CD4-positive, alpha-beta T cell treated with Interleukin-17A for 4 hours (primary cell): Measurements from ENCODE around the gene P2RY8.
"Not testable (repeated sequence)": the region's sequence is repeated elsewhere in the genome, so short reads cannot be mapped to it uniquely, and the experiment has no call there.

Experiments used
- DNase-seq: peaks from one replicate; pipeline ENCODE4 v3.0.0-alpha.2; 2020; ENCODE audit warnings: mixed read lengths

Gene P2RY8

DNA sequence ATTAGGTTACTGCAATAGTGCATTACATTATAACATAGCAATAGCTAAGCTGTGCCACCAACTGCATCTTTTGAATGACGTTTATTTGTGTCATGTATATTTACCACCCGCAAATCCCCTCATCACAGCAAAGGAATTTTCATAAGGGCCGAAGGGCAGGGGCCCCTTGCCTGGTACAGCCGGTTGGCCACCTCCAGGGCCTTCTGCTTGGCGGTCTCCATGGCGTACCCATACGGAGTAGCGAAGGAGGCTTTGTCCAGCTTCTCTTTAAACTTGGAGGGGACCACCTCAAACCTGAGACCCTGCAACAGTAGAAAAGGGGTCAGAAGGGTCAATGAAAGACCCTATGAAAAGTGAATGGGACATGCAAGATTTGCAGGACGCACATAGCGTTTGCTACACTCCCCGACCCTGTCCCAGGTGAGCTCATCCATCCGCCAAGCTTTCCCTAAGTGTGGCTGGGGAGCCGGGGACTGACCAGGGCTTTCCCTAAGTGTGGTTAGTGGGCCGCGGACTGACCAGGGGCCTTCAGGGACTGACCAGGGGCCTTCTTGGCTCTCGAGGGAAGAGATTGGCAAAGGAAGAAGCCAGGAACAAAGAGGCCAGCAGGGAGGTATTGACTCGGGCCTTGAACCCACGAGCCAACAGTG lies 94.8 kb downstream of the P2RY8 start:
- DNase-seq = no peak

DNA sequence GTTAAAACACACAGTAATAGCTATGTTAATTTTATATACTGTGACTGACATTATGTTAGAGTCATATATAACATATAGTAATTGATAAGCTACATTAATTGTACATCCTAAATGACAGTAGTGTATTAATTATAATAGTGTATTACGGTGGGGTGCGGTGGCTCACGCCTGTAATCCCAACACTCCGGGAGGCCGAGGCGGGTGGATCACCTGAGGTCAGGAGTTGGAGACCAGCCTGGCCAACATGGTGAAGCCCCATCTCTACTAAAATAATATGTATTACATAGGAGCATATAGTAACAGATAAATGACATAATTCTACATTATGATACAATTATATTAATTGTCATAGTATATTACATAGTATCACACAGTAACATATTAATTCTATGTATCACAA lies 96.5 kb downstream of the P2RY8 start:
- DNase-seq = no peak

DNA sequence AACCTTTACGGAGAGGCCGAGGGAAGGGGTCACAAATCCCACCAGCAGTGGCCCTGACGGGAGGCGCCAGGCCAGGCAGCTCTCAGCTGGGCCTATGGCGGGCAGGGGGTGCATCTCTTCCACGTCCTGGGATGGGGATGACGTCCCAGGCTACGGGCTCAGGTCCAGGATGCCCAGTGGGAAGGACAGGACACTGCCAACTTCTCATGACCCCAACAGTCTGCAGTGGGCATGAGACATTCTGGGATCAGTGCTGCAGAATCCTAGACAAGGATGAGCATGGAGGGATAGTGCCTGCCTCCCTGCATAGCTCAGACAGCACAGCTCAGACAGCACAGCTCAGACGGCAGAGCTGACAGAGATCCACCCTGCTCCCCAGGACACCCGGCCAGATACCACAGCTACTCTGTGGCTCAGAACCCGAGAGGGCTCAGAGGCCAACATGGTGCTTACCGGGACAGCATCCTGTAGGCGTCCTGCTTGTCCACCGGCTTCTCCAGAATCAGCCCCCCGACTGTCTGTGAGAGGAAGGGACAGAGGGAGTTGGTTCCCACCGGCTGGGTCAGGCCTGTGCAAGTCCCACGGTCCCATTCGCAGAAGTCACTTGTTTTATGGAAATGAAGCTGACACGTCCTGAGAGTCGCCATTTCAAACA lies 101.6 kb downstream of the P2RY8 start:
- no peak for DNase-seq

DNA sequence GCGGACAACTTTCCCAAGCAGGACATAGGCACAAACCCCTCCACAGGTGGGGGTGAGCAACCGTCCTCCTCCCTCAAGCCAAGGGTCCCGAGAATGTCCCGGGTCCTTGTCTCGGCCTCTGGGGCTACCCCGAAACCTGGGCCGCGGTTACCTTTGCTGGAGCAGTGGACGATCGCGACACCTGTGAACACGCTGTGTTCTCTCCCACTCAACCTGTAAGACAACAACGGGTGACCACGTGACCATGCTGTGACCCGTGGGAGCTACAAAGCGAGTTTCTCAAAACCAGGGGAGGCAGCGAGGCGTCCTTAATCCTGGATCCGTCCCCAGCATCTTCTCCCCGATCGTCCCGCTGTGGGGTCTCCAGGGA lies 102.1 kb downstream of the P2RY8 start:
- no peak for DNase-seq

DNA sequence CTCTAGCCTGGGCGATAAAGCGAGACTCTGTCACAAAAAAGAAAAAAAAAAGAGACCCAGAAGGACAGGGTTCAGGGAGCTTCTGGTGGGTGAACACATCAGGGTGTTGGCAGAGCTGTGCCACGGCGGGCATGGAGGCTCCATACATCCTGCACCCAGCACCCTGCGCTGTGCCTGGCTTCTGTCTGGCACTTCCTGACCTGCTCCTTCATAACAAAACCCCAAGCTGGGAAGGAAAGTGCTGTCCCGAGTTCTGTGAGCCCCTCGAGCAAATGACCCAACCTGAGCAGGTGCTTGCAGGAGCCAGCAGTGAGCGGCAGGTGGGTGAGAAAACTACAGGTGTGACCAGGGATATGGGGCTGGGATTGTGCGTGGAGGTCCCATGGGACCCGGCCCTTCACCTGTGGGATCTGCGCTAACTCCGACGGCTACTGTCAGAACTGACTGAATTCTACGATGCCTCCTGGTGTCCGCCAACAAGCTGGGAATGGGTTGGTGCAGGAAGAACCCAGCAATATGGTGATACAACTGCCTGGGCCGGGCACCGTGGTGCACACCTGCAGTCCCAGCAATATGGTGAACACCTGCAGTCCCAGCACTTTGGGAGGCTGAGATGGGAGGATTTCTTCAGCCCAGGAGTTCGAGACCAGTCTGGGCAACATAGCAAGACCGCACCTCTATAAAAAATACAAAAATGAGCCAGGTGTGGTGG lies 103.2 kb downstream of the P2RY8 start:
- DNase-seq = no peak

DNA sequence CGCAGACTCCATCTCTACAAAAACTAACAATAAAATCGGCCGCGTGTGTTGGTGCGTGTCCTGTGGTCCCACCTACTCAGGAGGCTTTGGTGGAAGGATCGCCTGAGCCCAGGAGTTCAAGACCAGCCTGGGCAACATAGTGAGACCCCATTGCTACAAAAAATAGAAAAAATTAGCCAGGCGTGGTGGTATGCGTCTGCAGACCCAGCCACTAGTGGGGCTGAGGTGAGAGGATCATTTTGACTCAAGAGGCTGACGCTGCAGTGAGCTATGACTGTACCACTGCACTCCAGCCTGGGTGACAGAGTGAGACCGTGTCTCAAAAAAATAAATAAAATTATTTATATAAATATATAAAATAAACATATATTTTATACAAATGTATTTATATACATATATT lies 106.5 kb downstream of the P2RY8 start:
- DNase-seq = no peak

DNA sequence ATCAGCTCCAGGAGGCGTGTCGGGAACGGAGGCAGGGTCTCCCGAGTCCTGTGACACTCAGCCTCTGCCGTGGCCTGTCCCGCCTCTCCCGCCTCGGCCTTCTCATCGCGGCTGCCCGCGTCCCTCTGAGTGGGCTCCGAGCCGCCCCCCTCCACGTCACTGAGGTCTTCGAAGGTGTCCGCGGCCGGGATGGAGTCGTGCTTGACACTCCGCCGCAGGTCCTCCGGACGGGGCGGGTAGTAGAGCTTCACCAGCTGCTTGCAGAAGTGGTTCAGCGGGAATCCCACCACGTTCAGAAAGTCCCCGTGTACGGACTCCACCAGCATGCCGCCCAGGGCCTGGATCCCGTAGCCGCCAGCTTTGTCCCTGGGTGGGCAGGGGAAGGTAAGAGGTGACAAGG lies 109.2 kb downstream of the P2RY8 start:
- no peak for DNase-seq

DNA sequence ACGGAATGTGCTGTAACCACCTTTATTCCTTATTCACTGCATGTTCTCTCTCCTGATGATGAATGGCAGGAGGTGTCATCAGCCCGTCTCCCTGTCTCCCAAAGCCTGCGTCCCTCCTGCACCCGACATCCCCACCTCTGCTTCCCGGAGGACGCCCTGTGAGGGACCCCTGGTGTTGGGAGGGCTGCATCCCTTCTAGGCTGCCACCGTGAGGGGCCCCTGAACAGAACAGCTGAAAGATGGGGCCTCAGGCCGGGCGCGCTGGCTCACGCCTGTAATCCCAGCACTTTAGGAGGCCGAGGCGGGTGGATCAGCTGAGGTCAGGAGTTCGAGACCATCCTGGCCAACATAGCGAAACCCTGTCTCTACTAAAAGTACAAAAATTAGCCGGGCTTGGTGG lies 110.7 kb downstream of the P2RY8 start:
- DNase-seq = not testable (repeated sequence)

GRCh38 chrX:1425381-1425780 lies 111.6 kb downstream of the P2RY8 start:
- no peak for DNase-seq

DNA sequence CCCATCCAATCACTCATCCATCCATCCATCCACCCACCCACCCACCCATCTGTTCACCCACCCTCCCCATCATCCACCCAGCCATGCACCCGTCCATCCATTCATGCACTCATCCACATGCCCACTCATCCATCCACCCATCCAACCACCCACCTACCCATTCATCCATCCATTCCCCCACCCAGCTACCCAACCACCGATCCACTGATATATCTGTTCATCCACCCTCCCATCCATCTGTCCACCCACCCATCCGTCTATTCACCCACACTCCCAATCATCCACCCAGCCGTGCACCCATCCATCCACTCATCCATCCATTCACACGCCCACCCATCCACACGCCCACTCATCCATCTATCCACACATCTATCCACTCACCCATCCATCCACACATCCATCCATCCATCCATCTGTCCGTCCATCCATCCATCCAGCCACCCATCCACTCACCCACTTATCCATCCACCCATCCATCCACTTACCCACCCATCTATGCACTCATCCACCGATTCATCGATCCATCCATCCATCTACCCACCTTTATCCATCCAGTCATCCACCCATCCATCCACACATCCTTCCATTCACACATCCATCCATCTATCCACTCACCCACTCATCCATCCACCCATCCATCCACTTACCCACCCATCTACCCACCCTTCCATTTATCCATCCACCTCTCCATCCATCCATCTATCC lies 112.7 kb downstream of the P2RY8 start:
- no peak for DNase-seq

DNA sequence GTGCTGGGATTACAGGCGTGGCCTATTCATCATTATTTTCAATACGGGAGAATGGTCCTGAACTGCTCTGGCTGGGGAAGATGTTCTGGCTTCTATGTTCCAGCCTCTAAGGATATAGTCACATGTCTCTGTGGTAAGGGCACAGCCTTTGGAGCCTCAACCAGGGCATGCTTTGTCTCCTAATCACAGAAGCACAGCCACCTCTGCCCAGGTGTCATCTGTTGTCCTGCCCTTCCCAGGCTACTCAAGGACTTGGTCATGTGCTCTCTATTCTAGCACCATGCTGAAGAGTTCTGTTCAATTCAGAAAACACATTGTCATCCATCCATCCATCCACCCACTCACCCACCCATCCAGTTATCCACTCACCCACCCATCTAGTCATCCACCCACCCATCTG lies 113.8 kb downstream of the P2RY8 start:
- DNase-seq = no peak

GRCh38 chrX:1422135-1422465 lies 114.9 kb downstream of the P2RY8 start:
- DNase-seq = no peak

- no peak for DNase-seq
Measured at GRCh38 chrX:1421433-1422134, 115.4 kb downstream of the P2RY8 start.

DNA sequence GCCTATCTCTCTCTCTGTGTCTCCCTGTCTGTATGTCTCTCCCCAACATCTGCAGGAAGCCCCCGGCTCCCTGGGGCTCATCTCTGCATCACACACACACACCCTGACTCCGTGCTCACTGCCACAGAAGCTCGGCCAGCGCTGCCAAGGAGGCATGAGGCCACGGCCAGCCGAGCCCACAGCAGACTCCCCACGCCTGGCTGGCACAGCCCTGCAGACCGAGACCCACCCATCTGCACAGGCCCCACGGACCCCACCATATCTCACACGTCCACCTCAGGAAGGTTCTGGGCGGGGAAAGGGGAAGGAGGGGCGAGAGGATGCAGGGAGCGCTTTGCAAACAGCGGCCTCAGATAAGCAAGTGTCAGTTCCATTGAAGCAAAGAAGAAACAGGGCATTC lies 116.6 kb downstream of the P2RY8 start:
- no peak for DNase-seq

DNA sequence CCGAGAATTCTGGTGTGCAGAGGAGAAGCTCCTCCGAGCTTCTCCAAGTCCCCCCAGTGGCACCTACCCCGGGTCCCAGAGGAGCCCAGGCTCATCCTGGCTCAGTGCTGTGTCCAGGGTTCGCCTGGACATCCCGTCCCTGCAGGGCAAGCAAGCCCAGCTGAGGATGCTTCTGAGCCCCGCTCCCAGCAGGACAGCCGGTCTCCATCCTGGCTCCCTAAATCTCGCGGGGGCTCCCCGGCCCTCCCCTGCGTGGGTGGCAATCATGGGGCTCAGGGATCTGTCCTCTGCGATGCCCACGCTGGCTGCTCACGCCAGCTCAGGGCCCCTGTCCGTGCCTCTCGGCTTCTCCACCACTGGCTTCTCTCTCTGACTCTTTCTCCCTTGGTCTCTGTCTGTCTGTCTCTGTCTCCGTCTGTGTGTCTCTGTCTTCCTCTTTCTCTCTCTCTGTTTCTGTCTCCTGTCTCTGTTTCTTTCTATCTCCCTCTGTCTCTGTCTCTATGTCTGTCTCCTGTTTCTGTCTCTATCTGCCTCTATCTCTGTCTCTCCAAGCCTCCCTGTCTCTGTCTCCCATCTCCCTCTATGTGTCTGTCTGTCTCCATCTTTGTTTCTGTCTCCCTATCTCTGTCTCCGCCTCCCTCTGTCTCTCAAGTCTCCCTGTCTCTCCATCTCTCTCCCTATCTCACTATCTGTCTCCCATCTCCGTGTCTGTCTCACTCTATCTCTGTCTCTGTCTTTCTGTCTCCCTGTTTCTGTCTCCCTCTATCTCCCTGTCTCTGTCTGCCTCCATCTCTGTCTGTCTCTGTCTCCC lies 117.2 kb downstream of the P2RY8 start:
- DNase-seq = no peak

DNA sequence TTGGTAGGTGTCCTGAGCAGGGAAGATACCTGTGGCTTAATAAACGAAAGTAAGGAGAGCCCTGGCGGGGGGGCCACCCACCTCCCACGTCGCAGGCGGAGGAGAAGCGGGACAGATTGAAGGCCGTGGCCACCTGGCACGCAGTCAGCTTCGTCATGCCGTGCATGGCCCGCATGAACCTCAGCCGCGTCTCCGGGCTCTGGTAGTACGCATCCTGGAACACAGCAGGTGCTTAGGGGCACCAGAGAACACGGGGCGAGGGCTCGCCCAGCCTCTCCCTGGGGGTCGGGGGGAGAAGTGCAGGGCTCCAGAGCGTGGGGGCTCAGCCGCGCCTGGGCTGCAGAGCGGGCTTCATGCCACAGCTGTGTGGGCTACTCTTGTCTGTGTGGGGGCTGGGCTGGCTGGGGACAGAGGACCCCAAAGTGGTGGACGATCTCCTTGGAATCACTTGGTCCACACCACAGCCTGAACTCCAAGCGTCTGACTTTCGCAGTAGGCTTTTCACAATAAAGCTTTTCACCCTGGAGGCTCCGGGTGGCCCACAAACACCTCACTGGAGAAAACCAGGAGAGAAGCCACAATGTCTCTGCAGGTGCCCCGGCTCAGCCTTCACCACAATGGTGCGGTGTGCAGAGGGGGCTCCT lies 118.0 kb downstream of the P2RY8 start:
- DNase-seq = no peak

- DNase-seq = no peak
Measured at GRCh38 chrX:1417921-1418771, 118.8 kb downstream of the P2RY8 start.

DNA sequence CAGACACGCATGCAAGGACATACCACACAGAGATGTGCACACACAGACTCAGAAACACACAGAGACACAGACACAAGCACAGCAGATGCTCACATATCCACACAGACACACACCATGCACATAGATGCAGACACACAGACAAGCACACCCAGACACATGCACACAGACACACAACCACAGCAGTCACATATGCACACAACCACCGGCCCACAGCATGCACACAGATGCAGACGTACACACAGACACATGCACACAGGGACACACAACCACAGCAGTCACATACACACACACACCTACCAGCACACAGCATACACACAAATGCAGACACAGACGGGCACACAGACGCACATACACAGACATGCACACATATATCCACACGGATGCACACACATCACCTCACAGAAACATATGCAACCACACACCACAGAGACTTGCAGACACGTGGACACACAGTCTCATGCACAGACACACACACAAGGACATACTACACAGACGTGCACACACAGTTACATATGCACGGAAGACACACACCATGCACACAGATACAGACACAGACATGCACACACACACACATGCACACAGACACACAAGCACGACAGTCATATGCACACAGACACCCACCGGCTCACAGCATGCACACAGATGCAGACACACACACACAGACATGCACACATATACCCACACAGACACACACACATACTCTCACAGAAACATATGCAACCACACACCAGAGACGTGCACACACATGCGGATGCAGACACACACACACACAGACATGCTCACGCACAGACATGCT lies 119.8 kb downstream of the P2RY8 start:
- DNase-seq = no peak

DNA sequence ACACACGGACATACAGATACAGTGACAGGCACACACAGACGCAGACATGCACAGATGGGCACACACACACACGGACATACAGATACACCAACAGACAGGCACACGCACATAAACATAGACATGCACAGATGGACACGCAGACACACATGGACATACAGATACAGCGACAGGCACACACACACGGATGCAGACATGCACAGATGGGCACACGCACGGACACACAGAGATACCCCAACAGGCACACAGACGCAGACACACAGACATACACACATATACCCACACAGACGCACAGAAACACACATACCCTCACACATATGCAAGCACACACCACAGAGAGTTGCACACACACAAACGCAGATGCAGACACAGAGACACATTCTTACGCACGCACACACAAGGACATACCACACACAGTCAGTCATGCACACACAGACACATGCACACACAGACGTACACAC lies 120.6 kb downstream of the P2RY8 start:
- no peak for DNase-seq
